ENCODE measurements around the gene TENM4.
"Not testable (repeated sequence)": the region's sequence is repeated elsewhere in the genome, so short reads cannot be mapped to it uniquely, and the experiment has no call there.

TENM4 gene

DNA sequence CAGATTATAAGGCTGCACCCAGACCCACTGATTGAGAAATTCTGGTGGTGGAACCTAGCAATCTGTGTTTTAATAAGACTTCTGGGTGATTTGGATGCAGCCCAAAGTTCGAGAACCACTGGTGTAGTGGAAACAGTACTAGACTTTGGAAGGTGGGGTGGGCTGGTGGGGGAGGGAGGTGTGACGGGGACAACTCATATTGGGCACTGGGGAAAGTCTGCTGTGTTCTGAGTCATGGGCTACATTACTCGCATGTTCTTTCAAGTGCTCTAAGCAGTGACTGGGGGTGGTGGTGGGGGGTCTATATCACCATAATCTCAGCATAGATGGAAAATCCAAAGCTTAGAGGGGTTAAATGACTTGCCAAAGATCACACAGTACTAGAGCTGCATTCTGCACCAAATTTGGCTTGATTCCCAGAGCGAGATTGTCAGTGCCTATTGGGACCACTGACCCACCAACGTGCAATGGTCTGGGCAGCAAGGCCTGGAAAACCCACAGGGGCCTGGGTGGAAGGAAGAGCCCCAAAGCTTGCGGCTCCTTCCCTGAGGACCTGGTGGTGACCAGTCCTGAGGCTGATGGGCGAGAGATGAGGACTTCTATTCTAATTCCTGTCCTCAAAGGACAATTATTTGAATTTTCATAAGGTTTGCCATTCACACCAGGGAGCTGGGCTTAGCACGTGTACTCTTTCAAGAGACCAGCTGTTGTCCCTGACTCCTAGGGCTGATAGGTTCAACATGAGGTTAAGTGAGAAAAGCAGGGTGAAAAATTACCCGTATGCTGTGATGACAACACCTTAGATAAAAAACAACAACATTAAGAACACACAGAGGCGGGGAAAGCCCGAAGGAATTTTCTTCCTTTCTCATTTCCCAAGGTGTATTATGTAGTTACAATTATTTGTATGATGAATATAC lies 788.6 kb downstream of the TENM4 start:
- no peak for DNase-seq (ENCODE audit: low read depth in 2 of 2, low spot score in 1 of 2)

DNA sequence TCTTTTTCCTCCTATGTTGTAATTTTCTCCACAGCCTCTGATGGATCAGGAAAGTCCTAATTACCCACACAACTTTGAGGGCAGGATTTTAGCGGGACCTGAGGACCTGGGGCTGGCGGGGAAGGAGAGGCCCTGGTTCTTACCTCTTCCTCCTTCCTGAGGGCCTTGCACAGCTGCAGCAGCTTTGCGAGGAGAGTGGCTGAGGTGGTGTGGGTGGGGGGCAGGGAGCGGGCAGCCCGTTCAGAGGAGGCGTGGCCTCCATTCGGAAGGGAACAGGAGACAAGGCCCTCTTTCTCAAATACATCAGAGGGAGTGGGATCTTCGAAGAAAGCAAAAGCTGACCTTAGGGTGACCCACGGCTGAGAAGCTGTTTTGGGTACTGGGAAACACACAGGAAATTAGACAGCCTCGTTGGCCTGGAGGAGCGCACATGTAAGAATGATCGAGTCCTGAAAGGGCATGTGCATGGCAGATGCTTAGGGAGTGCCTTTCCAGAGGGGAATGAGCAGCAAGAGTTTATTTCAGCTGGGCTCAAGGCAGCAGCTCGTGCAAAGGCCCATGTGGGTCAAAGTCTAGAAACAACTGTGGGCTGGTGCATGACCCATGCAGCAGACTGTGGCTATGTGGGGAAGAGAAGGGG lies 789.6 kb downstream of the TENM4 start:
- no peak for DNase-seq (ENCODE audit: low read depth in 2 of 2, low spot score in 1 of 2)

DNA sequence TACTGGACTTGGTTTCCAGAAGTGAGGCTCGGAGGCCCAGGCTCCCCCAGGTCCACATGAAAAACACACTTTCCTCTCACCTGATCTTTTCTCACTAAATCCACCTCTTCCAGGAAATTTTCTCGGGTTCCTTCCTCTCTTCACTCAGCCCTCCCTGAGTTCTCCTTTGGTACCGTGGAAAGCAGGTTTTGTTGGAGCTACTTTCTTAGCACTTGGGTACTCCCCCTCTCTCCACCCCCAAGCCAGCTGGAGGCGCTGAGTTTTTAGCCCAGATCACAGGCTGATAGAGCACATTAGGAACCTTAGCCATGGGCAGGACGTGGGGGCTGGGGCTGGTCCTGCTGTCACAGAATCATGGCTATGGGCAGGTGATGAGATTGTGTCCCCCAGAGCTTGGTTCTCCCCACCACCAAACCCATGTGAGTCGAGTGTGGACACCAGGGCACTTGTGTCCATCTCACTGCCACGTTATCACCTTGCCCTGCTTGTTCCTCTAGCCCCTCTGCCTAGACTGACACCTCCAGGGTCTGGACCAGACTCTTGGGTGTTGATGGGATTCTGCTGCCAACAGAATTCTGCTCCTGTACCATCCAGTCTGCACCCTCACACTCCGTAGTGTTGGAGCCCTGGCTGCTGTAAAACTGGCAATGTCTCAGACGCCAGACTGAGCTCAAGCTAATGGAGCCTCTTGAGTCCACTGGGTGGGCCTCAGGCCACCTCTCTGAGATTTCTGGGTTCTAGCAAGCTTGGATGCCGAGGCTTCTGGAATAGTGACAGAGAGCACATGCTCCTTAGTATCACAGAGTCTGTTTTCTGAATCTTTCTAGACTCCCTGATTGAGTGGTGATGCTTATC lies 791.2 kb downstream of the TENM4 start:
- no peak for DNase-seq (ENCODE audit: low read depth in 2 of 2, low spot score in 1 of 2)

DNA sequence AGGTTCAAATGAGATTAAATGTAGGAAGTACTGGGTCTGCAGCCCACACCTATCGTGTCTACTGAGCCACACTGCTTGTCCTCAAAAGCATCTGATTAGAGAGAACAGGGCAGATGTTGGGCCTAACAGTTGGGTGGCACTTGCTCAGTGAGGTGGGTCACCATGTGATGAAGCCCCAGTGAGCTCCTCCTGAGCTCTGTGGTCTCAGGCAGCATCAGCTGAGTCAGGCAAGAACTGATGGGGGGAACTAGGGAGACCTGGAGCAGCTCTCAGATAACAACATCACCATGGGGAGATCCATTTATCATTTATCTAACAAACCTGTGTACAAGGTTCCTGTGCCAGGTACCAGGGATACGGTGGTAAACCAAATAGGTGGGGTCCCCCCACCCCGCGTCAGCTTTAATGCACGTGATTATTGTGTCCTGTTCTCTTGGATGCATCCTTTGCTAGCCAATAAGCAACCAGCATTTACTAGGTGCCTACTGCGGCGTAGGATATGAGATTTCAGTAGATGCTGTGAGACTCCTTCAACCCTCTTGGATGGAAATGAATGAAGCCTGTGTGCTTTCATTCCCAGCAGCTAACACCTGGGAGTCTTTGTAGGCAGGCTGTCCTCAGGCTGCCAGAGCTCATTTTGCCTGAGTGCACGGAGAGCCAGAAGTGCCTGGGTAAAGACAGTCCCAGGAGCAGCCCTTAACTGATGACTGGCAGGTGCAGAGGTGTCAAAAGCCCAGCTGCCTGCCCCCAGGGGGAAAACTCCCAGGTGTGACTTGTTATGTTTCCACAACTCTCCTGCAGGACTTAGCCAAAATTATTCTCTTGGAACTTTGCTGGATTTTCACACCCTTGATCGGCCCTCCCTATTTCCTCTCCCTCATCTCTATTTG lies 792.6 kb downstream of the TENM4 start:
- no peak for DNase-seq (ENCODE audit: low read depth in 2 of 2, low spot score in 1 of 2)

DNA sequence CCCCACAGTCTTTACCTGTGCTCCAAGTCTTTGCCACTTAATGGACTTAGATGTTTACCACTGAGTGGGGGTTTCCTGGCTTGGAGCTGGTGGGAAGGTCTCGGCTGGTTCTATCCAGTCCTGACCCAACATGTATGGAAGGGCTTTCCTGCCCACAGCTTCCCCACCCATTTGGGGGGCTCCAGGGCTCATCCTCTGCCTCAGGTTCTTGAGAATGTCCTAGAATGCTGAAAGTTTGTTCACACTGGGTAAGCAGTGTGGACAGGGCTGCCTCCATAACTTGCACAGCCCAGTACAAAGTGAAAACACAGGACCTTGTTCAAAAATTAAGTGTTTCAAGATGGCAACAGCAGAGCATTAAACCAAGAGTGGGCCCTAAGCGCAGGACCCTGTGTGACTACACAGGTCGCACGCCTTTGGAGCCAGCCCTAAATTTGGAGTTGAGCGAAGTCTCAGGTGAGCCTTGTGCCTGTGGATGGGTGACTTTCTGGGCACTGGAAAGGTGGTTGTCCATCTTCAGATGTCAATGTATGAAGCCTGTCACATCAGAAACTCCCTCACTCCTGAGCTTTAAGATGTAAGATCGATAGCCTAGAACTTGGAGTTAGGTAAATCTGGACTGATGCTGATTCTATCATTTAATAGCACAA lies 793.4 kb downstream of the TENM4 start:
- DNase-seq (ENCODE audit: low read depth in 2 of 2, low spot score in 1 of 2), result no peak

DNA sequence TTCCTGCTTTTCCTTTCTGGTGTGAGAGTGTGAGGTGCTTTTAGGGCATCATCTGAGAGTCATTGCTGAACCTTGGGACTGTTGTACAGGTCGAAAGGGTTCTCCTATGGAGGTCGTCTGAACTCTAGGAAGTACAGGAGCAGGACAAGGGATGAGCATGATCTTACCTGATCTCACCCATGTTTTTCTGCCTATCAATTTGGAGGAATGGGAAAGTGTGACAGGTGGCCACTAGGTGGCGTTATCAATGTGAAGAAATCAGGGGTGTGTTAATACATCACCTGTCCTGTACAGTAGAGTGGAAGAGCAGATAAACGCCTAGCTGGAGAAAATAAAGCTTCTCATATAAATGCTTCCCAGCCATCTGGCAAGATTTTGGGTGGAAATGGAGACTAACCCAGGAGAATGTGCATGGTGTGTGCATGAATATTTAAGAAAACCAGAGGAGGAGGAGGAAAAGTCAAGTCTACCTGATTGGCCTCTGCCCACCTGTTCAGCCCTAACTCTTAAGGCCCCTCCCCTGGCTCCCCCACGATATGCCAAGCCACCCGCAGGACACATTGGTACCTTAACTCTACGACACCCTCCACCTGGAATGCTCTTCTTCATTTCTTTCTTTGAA lies 794.2 kb downstream of the TENM4 start:
- DNase-seq (ENCODE audit: low read depth in 2 of 2, low spot score in 1 of 2), result peak in 1 of 2 donors; percentile 26

DNA sequence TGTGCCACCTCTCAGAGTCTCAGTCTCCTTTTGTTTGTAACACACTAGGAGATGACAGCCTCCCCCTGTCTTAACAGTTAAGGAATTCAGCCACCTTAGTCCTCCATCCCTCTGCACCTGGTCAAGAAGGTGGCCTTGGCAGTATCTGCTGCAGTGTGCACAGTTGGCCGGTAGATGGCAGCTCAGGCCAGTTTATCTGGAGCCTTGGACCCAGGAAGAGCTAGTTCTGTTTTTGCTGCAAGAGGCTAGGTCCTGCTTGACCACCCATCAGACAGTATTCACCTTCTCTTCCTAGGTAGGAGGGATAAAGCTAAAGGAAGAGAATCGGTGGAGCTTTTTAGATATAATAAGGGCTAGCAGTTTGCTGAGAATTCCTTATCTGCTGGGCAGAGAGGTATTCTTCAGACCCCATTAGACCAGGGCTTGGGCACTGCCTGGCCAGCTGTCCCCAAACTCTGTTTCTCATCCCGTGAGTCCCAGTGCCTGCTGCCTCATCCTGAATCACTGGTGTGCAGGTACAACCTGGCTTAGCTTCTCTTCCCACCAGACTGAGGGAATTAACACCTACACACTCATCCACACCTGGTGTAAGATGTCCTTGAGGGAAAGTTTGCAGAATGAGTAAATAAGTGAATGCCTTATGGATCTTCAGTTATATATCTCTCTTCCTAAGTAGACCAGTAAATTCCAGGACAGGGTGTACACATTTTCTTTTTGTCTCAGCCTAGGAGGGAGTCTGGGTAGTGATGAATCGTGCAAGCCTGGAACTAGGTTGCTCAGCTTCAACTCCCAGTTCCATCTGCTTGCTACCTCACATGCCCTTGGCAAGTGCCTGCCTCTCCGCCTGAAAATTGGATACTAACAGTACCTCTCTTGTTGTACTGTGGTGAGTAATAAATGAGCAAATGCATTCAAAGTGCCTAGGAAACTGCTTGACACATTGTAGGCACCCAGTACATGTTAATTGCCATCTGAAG lies 795.3 kb downstream of the TENM4 start:
- DNase-seq (ENCODE audit: low read depth in 2 of 2, low spot score in 1 of 2), result peak; percentile 14 to 28

DNA sequence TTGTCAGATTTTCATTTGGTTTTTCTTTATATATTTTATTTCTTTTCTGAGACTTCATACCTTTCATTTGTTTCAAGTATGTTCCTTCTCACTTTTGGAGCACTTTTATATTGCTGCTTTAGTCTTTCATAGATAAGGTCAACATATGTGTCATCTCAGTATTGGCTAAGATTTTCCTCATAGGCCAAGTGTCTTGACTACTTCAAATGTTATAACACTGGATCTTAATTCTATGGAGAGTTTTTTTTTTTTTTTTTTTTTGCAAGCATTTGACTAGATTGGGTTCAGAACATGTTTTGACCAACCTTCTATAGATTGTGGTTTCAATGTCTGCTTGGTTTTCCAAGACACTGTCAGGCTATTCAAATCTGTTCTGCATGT lies 797.2 kb downstream of the TENM4 start:
- DNase-seq (ENCODE audit: low read depth in 2 of 2, low spot score in 1 of 2), result no peak

DNA sequence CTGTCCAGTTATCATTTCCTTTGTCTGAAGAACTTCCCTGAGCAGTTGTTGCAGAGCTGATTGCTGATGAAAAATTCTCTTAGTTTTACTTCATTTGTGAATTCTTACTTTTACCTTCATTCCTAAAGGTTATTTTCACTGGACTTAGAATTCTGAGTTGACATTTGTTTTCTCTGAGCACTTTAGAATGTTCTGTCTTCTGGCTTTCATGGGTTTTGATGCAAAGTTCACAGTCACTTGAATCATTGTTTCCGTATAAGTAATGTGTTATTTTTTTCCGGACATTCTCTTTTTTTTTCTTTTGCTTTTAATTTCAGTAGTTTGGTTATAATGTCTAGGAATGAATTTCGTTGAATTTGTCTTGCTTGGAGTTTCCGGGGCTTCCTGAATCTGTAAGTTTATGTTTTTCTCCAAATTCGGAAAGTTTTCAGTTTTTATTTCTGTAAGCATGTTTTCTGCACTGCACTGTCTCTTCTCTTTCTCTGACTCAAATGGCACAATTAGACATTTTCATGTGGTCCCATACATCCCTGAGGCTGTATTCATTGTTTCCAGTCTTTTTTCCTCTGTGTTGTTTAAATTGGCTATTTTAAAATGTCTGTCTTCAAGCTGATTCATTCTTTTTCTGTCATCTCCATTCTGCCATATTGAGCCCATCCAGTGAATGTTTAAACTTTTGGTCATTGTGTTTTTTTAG lies 797.7 kb downstream of the TENM4 start:
- no peak for DNase-seq (ENCODE audit: low read depth in 2 of 2, low spot score in 1 of 2)

DNA sequence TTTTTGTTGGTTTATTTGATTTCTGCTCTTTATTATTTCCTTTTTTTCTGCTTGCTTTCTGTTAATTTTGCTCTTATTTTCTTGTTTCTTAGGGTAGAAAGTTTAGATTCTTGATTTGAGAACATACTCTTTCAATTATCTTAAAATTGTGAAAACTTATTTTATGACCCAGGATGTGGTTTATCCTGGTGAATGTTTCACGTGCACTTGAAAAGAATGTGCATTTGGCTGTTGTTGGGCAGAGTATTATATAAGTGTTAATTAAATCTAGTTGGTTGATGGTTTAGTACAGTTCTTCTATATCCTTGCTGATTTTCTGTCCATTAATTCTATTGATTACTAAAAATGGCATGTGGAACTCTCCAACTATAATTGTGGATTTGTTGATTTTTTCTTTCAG lies 799.3 kb downstream of the TENM4 start:
- DNase-seq (ENCODE audit: low read depth in 2 of 2, low spot score in 1 of 2), result no peak

DNA sequence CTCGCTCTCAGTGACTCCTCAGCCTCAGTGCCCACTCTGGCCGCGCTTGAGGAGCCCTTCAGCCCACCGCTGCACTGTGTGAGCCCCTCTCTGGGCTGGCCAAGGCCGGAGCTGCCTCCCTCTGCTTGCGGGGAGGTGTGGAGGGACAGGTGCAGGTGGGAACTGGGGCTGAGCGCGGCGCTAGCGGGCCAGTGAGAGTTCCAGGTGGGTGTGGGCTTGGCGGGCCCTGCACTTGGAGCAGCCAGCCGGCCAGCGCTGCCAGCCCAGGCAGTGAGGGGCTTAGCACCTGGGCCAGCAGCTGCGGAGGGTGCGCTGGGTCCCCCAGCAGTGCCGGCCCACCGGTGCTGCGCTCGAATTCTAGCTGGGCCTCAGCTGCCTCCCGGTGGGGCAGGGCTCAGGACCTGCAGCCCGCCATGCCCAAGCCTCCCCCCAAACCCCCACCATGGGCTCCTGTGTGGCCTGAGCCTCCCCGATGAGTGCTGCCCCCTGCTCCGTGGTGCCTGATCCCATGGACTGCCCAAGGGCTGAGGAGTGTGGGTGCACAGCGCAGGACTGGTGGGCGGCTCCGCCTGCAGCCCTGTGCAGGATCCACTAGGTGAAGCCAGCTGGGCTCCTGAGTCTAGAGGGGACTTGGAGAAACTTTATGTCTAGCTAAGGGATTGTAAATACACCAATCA lies 802.0 kb downstream of the TENM4 start:
- no peak for DNase-seq (ENCODE audit: low read depth in 2 of 2, low spot score in 1 of 2)

DNA sequence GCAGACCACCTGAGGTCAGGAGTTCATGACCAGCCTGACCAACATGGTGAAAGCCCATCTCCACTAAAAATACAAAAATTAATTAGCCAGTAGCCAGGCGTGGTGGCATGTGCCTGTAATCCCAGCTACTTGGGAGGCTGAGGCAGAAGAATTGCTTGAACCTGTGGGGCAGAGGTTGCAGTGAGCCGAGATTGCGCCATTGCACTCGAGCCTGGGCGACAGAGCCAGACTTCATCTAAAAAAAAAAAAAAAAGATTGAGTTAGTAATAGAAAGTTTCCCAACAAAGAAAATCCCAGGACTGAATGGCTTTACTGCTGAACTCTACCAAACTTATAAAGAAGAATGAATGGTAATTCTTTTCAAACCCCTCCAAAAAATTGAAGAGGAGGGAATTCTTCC lies 803.3 kb downstream of the TENM4 start:
- DNase-seq (ENCODE audit: low read depth in 2 of 2, low spot score in 1 of 2), result not testable (repeated sequence)

DNA sequence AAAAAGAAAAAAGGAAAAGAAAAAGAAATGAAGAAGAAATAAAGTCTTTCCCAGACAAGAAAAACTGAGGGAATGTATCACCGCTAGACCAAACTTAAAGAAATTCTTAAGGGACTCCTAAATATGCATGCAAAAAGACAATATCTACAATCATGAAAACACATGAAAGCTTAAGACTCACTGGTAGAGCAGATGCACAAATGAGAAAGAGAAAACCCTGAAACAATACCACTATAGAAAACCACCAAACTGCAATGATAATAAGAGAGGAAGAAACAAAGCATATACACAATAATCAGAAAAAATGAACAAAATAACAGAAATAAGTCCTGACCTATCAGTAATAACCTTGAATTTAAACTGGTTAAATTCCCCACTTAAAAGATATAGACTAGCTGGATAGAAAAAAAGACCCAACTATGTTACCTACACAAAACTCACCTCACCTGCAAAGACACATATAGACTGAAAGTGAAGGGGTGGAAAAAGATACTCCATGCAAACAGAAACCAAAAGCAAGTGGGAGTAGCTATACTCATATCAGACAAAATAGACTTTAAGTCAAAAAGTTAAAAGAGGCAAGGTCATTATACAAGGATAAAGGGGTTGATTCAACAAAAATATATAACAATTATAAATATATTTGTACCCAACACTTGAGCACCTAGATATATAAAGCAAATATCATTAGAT lies 804.9 kb downstream of the TENM4 start:
- no peak for DNase-seq (ENCODE audit: low read depth in 2 of 2, low spot score in 1 of 2)

DNA sequence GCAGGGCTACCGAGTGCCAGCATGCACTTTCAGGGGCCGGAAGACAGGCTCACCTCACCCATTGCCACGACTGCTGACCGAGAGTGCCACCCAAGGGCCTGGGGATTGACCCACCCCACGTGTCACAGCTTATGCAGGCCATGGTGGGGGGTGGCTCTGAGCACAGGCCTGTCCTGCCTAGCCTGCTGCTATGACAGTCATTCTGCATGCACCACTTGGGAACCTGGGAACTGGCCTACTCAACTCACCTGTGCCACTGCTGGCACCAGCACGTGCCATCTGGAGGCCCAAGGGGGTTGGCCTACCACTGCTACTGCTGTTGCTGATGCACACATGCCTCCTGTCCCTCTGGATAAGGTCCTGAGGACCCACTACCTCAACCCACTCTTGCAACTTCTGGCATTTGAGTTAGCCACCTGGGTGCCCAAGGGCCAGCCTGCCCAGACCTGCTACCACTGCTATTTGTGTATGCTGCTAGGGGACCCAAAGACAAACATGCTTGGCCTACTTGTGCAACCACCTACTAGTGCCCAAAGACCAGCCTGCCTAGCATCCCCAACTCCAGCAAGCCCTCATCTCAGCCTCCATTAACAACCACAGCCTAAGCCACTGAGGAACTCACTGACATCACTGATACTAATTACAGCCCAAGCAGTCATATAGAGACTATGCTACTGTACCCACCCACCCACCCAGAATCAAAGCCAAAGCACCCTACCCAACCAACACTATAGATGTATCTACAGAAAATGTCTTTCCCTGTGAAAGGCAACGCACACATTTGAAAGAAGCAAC lies 807.1 kb downstream of the TENM4 start:
- DNase-seq (ENCODE audit: low read depth in 2 of 2, low spot score in 1 of 2), result no peak

DNA sequence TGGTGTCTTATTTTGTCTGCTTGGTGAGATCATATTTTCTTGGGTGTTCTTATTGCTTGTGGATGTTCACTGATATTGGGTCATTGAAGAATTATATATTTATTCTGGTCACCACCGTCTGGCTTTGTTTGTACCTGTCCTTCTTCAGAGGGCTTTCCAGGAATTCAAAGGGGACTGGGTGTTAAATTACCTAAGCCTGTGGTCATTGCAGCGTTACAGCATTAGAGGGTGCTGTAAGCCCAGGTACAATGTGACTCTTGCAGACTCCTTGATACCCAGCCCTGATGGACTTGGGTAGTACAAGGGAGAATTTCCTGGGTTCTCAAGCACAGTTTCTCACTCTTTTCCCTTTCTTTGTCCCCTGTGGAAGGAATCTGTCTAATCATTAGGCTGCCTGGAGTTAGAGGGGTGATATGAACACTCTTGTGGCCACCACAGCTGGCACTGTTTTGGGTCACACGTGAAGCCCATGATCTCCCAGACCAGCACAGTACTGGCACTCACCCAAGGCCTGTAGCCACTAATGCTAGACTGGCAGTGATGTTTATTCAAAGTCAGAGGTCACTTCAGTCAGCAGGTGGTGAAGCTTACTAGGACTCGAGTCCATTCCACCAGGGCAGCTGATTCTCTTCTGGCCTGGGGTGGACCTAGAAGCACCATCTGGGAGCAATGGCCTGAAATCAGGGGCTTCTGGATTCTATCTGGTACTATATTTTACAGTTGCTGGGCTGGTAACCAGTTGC lies 810.1 kb downstream of the TENM4 start:
- DNase-seq (ENCODE audit: low read depth in 2 of 2, low spot score in 1 of 2), result no peak

All from stimulated activated CD8-positive, alpha-beta memory T cell treated with anti-CD3 and anti-CD28 coated beads, Interleukin-4, amount 100 ng/mL, for 1 hour (primary cell).